Hepatocyte (in vitro differentiated cells): ENCODE data around the gene TMEM273. TPM values are rescaled to one million over a fixed set of nuclear protein-coding genes. Genes with fewer than 3 reads are reported as not detected.

Experiments
- DNase-seq: peaks from one replicate; pipeline ENCODE4 v3.0.0-alpha.2; 2016; ENCODE audit warnings: low spot score
- H2AFZ ChIP-seq: fragments of 200-600 bp; sonication (generic); 2 replicates; pipeline ENCODE4 v1.6.0; 2016; ENCODE audit warnings: antibody characterized with exemption, mild to moderate bottlenecking
- H3K27ac ChIP-seq: fragments of 200-600 bp; sonication (generic); 2 replicates; pipeline ENCODE4 v1.5.1; 2016; ENCODE audit warnings: mild to moderate bottlenecking
- H3K27me3 ChIP-seq: fragments of 200-600 bp; sonication (generic); 2 replicates; pipeline ENCODE4 v1.6.1; 2016
- H3K36me3 ChIP-seq: fragments of 200-600 bp; sonication (generic); replicated peaks from 2 replicates; pipeline ENCODE4 v1.5.1; 2016; ENCODE audit warnings: low read depth; ENCODE audit not compliant: insufficient read depth
- H3K4me1 ChIP-seq: fragments of 200-600 bp; sonication (generic); 2 replicates; pipeline ENCODE4 v1.5.1; 2016; ENCODE audit warnings: mild to moderate bottlenecking, moderate library complexity; ENCODE audit not compliant: insufficient read depth
- H3K4me2 ChIP-seq: fragments of 200-600 bp; sonication (generic); 2 replicates; pipeline ENCODE4 v1.6.0; 2016
- H3K4me3 ChIP-seq: fragments of 200-600 bp; sonication (generic); 2 replicates; pipeline ENCODE4 v1.5.1; 2016; ENCODE audit warnings: mild to moderate bottlenecking
- H3K79me2 ChIP-seq: fragments of 200-600 bp; sonication (generic); 2 replicates; pipeline ENCODE4 v1.6.0; 2017; ENCODE audit warnings: mild to moderate bottlenecking
- H3K9me2 ChIP-seq: fragments of 200-600 bp; sonication (generic); replicated peaks from 2 replicates; pipeline ENCODE4 v1.6.0; 2017; ENCODE audit warnings: mild to moderate bottlenecking; ENCODE audit not compliant: insufficient read depth
- H3K9me3 ChIP-seq: fragments of 200-600 bp; sonication (generic); 2 replicates; pipeline ENCODE4 v1.5.1; 2016; ENCODE audit warnings: low read depth, mild to moderate bottlenecking
- H4K20me1 ChIP-seq: fragments of 200-600 bp; sonication (generic); 2 replicates; pipeline ENCODE4 v1.6.0; 2016; ENCODE audit warnings: mild to moderate bottlenecking; ENCODE audit not compliant: insufficient read depth, poor library complexity, severe bottlenecking
- CTCF ChIP-seq: fragments of 200-600 bp; sonication (generic); IDR thresholded peaks from 2 replicates; pipeline ENCODE4 v1.5.1; 2016; ENCODE audit warnings: antibody characterized with exemption, mild to moderate bottlenecking; ENCODE audit not compliant: poor library complexity
- EZH2 ChIP-seq: fragments of 200-600 bp; sonication (generic); IDR thresholded peaks from 2 replicates; pipeline ENCODE4 v1.6.1; 2016; ENCODE audit warnings: antibody characterized with exemption, mild to moderate bottlenecking, borderline replicate concordance
- EZH2phosphoT487 ChIP-seq: fragments of 200-600 bp; sonication (generic); IDR thresholded peaks from one replicate; pipeline ENCODE4 v1.6.1; 2018; ENCODE audit warnings: antibody characterized with exemption, mild to moderate bottlenecking, low read depth, moderate library complexity; ENCODE audit not compliant: unreplicated experiment, severe bottlenecking
- WGBS: methylation state at CpG from one replicate; pipeline ENCODE4 v1.1.6; 2016; ENCODE audit warnings: low lambda C conversion rate; ENCODE audit errors: missing lambda C conversion rate; 5-methylcytosine and 5-hydroxymethylcytosine counted together
- polyA plus RNA-seq: library from polyadenylated mRNA; unstranded; fragments of >200 nt; fragmentation: Nextera tagmentation; extraction: Ambion mirVana; gene quantifications from 2 replicates; pipeline ENCODE4 v1.2.1, GENCODE V29; 2016
- total RNA-seq: library from RNA; depleted of rRNA; stranded (reverse); fragments of >200 nt; gene quantifications from 2 replicates; pipeline ENCODE4 v1.2.3, GENCODE V29; 2014

TMEM273 gene
- total and polyA plus RNA-seq, 2 experiments from 2014 or later, result 0.27 TPM; not detected in 1

GRCh38 chr10:49179699-49180443 lies 8.3 kb downstream of the TMEM273 start:
- peaks cover 11% of the 10 kb centered on the region for H3K27me3 ChIP-seq
- no peaks in the 10 kb centered on the region for H3K9me2 ChIP-seq
- H3K27ac ChIP-seq, result no peak overlapping the region
- H3K4me3 ChIP-seq, result no peak overlapping the region
- 68% methylated on average over 10 of the region's 10 CpGs for WGBS
- no peak for DNase-seq
- no peak overlapping the region for H3K4me2 ChIP-seq
- H3K4me1 ChIP-seq, result no peaks in the 10 kb centered on the region
- no peaks in the 10 kb centered on the region for H3K36me3 ChIP-seq
- H4K20me1 ChIP-seq, result no peaks in the 10 kb centered on the region
- H2AFZ ChIP-seq, result no peak overlapping the region
- no peaks in the 10 kb centered on the region for H3K79me2 ChIP-seq
- H3K9me3 ChIP-seq, result no peaks in the 10 kb centered on the region
- TF ChIP-seq CTCF (no peak), EZH2phosphoT487 (no peak), EZH2 (no peak)

DNA sequence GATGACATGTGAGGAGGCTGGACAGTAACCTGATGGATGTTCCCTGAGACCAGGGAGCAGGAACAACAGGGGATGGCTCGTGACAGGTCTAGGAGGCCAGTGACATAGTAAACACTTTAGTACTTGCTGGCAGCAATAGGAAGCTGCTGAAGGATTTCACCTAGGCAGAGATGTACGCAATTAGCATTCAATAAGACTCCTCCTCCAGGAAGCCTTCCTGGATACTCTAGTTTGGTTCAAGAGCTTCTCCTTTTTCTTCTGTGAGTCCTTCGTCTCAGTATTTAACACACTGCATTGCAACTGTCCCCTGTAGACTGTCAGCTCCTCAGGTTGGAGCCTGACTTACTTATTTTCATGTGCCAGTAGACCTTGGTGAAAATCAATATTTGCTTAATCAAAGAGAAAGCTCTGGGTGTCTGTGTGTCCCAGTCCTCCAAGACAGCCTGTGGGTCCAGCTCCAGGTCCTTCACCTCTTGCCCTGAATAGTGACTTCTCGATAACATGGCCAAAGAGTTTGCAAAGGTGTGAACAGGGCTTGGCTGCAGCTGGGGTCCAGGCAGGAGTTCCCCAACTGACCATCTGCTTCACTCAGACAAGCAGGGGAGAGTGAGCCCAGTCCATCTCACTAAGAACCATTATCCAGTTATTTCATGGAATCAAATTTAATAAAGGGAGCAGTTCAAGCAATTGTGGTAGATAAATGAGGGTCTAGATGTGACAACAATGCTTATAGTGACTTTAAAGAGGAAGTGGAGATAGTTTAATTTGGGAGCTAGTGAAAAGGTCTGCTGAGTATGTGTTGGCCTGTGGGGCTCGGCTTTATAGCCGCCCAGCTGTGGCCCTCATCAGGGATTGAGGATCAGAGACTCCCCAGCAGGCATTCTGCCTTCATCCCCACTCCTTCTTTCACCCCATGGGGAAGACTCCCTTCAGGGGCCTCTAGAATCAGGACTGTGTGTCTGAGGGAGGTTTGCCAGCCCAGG lies 9.4 kb downstream of the TMEM273 start:
- H2AFZ ChIP-seq, result no peak overlapping the region
- H3K27ac ChIP-seq, result no peak overlapping the region
- no peak overlapping the region for H3K4me2 ChIP-seq
- TF ChIP-seq EZH2, result no peak
- no peak for TF ChIP-seq EZH2phosphoT487
- no peak for TF ChIP-seq CTCF
- H3K4me3 ChIP-seq, result no peak overlapping the region
- no peak for DNase-seq
- H3K9me2 ChIP-seq, result no peaks in the 10 kb centered on the region
- no peaks in the 10 kb centered on the region for H3K36me3 ChIP-seq
- H3K79me2 ChIP-seq, result no peaks in the 10 kb centered on the region
- no peaks in the 10 kb centered on the region for H3K9me3 ChIP-seq
- H4K20me1 ChIP-seq, result no peaks in the 10 kb centered on the region
- 88% methylated on average over 6 of the region's 6 CpGs for WGBS
- no peaks in the 10 kb centered on the region for H3K4me1 ChIP-seq
- peaks cover 6% of the 10 kb centered on the region for H3K27me3 ChIP-seq

- Histone ChIP-seq H3K27ac (peak overlapping the region; percentile 73), H4K20me1 (no peaks in the 10 kb centered on the region), H3K4me2 (no peak overlapping the region), H3K9me3 (no peaks in the 10 kb centered on the region), H3K4me3 (no peak overlapping the region), H3K4me1 (no peaks in the 10 kb centered on the region), H3K27me3 (peaks cover 6% of the 10 kb centered on the region), H2AFZ (no peak overlapping the region), H3K79me2 (no peaks in the 10 kb centered on the region), H3K9me2 (no peaks in the 10 kb centered on the region), H3K36me3 (no peaks in the 10 kb centered on the region)
- no peak for TF ChIP-seq EZH2
- TF ChIP-seq EZH2phosphoT487, result no peak
- TF ChIP-seq CTCF, result no peak
- peak; percentile 61 for DNase-seq
- WGBS, result 76% methylated on average over 9 of the region's 9 CpGs
Measured at GRCh38 chr10:49177391-49178355, 10.5 kb downstream of the TMEM273 start.
